Measurements from ENCODE around the gene NATD1.

DNA sequence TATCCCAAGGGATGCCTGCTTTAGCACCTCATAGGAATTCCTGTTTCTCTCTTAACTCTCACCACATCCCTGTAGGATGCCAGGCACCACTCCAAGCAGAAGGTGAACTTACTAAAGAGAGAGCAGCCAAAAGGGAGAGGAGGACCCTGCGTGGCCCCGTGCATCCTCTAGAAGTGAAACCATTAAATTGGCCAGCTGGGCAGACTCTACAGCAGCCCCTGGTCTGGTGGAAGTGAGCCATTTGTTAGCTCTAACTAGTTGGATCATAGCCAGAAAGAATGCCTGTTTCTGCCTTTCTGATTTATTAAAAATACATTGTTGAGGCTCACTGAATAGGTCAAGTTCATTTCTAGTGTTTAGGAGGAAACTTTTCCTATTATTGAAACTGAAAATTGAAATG lies 61.5 kb downstream of the NATD1 start:
- TF ChIP-seq, protein P1, sequence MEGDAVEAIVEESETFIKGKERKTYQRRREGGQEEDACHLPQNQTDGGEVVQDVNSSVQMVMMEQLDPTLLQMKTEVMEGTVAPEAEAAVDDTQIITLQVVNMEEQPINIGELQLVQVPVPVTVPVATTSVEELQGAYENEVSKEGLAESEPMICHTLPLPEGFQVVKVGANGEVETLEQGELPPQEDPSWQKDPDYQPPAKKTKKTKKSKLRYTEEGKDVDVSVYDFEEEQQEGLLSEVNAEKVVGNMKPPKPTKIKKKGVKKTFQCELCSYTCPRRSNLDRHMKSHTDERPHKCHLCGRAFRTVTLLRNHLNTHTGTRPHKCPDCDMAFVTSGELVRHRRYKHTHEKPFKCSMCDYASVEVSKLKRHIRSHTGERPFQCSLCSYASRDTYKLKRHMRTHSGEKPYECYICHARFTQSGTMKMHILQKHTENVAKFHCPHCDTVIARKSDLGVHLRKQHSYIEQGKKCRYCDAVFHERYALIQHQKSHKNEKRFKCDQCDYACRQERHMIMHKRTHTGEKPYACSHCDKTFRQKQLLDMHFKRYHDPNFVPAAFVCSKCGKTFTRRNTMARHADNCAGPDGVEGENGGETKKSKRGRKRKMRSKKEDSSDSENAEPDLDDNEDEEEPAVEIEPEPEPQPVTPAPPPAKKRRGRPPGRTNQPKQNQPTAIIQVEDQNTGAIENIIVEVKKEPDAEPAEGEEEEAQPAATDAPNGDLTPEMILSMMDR (IDR thresholded peaks at IDR 0.05) = no peak
- TF ChIP-seq, protein P2, sequence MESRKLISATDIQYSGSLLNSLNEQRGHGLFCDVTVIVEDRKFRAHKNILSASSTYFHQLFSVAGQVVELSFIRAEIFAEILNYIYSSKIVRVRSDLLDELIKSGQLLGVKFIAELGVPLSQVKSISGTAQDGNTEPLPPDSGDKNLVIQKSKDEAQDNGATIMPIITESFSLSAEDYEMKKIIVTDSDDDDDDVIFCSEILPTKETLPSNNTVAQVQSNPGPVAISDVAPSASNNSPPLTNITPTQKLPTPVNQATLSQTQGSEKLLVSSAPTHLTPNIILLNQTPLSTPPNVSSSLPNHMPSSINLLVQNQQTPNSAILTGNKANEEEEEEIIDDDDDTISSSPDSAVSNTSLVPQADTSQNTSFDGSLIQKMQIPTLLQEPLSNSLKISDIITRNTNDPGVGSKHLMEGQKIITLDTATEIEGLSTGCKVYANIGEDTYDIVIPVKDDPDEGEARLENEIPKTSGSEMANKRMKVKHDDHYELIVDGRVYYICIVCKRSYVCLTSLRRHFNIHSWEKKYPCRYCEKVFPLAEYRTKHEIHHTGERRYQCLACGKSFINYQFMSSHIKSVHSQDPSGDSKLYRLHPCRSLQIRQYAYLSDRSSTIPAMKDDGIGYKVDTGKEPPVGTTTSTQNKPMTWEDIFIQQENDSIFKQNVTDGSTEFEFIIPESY (IDR thresholded peaks at IDR 0.05; ENCODE audit: borderline replicate concordance, low read depth) = no peak

All from SK-N-SH (cell line).